GM19324 (cell line): ENCODE results near the gene KIF5A.
"Not testable (repeated sequence)": the region's sequence is repeated elsewhere in the genome, so short reads cannot be mapped to it uniquely, and the experiment has no call there.

Experiments used
- ATAC-seq: cut with Tn5 transposase; IDR thresholded peaks from one replicate; pipeline ENCODE4 v1.9.1; 2021; ENCODE audit warnings: mild to moderate bottlenecking, moderate library complexity; ENCODE audit not compliant: unreplicated experiment, low FRiP score

The KIF5A gene

DNA sequence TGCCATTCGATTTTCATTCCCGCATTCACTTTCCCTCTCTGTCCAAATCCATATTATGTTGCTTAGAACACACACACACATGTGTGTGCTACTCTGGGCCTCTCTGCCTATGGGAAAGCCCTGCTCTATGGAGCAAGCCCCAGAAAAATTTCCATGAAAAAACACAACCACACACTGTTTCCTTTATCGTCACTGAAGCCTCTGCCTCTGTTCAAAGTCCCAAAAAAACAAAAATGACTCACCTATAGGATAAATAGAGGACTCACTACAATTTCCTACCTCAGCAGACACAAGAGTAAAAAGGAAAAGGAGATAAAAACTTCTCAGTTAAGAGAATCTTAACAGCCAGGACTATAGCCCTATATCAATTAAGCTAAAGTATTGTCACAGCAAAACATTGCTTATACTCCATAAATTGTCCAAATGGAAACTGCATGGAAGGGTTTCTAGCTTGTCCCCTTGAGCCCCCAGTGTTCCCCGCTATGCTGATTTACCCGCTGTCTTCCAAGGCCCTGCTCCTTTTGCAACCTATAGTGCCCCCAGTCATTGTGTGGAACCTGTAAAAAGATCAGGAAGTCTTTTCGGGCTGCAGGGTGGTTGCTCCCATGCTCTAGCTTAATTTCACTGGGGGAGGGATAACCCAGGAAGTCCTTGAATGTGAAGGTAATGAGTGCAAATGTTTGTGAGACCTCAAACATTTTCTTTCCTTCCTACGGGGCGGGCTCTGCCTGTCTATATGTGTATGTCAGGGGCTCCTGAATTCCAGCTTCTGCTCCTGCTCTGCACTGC is 30.0 kb downstream of the KIF5A start:
- ATAC-seq = no peak

DNA sequence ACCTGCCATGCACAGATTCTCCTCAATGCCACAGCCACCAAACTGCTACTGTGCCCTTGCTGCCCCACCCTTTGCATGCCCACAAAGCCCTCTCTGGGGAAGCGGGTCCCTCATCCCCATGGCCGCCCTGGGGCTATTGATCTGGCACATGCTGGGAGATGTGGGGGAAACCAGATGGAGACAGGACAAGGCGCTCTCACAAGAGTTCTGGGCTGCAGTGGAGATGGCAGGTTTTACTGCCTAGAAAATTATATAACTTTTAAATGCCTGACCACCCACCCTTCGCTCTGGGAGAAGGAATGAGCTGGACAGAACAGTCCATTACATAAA is 30.6 kb downstream of the KIF5A start:
- ATAC-seq = no peak

DNA sequence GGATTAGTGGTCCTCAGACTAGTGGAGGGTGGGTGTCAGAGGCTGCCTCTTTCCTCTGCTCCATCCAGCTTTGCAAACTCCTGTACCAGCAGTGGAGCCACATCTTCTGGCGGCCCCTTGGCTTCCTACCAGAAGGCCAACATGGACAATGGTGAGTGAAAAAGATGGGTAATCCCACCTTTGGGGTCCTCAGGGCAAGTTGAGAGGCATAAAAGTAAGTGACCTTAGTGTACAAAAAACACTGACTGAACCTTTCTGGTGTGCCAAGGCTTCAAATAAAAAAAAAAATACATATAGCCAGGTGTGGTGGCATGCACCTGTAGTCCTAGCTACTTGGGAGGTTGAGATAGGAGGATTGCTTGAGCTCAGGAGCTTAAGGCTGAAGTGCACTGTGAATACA is 32.0 kb downstream of the KIF5A start:
- ATAC-seq = no peak

DNA sequence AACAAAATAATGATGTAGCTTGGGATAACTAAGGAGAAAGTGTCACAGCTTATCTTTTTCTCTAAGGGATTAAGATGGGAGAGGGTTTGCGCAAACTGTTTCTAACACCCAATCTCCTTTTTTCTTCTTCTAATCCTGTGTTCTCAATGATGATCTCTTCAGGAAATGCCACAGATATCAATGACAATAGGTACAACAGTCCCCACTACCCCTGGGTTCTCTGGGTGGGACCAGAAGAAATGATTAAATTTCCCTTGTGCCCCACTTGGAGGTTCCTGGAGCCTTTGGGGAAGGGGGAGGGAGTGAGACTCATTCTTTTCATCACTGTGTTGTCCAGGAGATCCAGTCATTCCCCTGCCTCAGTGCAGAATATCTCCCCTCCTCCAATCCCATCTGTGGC is 32.6 kb downstream of the KIF5A start:
- ATAC-seq = no peak

GRCh38 chr12:57583008-57583831 is 33.4 kb downstream of the KIF5A start:
- peak; percentile 80 for ATAC-seq

GRCh38 chr12:57584050-57584449 is 34.2 kb downstream of the KIF5A start:
- no peak for ATAC-seq

DNA sequence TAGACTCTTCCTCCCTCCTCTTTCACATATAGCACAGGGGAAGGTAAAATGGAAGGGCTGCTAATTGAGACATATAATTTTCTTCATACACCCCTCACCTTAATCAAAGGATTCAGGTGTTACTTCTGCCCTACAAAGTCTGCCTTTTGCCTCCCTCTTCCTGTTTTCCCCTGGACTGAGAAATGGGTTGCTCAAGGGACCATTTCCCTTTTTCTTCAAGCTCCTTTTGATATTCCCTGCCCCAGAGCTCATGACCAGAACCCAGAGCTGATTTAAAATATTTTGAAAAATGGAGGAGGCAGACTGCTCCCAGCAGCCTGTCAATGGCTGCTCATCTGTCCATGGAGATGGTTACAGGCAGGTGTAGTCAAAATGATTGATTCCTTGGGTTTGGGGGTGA is 34.8 kb downstream of the KIF5A start:
- ATAC-seq = no peak

DNA sequence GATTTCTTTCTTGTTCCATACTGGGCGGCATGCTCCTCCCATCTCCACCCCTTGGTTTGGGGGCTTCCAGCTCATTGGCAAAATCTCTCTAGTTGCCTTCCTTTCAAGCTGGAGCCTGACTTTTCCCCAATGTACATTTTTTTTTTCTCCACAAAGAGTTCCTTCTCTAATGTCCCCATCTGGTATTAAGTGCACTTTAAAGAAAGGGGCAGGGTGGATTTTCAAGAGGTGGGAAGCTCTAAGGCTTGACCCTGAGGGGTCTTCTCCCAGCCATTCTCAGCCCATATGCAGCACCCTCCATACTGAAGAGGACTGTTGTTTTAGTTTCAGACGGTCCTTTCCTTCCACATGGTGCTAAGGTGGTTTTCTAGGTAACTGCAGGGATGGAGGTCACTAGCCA is 35.3 kb downstream of the KIF5A start:
- ATAC-seq = no peak

DNA sequence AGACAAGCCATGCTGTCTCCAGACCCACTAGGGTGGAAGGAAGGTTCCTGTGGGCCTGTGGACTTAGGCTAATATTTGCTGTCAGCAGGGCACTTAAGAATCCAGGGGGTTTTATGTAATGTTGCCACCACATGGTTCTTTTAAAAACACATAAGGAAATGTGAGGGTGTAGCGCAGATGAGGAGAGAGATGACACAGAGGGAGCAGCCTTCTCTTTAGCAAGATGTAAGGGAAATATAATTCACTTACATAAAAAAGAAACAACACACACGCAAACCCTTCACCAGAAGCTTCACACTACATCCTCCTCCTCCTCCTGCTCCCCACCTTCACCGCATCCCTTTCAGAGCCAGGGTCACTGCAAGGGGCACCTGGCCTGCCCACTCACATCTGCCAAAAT is 36.3 kb downstream of the KIF5A start:
- ATAC-seq = no peak

GRCh38 chr12:57586832-57587429 is 37.1 kb downstream of the KIF5A start:
- no peak for ATAC-seq

DNA sequence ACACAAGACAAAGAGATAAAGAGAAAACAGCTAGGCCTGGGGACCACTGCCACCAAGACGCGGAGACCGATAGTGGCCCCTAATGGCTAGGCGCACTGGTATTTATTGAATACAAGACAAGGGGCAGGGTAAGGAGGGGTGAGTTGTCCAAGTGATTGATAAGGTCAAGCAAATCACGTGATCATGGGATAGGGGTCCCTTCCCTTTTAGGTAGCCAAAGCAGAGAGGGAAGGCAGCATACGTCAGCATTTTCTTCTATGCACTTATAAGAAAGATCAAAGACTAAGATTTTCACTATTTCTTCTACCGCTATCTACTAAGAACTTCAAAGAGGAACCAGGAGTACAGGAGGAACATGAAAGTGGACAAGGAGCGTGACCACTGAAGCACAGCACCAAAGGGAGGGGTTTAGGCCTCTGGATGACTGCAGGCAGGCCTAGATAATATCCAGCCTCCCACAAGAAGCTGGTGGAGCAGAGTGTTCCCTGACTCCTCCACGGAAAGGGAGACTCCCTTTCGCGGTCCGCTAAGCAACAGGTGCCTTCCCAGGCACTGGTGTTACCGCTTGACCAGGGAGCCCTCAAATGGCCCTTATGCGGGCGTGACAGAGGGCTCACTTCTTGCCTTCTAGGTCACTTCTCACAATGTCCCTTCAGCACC is 39.2 kb downstream of the KIF5A start:
- not testable (repeated sequence) for ATAC-seq

DNA sequence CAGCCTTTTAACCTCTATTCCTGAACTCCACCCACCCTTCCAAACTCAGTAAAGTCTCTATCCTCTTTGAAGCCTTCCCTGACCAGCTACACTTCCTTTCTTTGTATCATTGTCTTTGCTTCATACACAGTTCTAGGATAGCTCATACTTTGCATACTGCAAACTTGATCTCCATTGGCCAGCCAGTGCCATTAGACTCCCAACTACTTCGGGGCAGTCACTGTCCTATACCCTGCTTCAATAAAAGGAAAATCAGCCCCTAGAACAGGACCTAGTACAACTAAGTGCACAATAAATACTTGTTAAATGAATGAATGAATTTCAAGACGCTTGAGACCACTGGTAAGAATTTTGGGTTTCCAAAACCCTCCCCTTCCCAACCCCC is 40.6 kb downstream of the KIF5A start:
- ATAC-seq = no peak

- peak; percentile 94 for ATAC-seq
These were observed 41.3 kb downstream of the KIF5A start, which contains the start of gene PIP4K2C for GRCh38 chr12:57590864-57591781. PIP4K2C (plus strand) TSS chr12:57591192; CDS start chr12:57591290, 98 bp downstream.

DNA sequence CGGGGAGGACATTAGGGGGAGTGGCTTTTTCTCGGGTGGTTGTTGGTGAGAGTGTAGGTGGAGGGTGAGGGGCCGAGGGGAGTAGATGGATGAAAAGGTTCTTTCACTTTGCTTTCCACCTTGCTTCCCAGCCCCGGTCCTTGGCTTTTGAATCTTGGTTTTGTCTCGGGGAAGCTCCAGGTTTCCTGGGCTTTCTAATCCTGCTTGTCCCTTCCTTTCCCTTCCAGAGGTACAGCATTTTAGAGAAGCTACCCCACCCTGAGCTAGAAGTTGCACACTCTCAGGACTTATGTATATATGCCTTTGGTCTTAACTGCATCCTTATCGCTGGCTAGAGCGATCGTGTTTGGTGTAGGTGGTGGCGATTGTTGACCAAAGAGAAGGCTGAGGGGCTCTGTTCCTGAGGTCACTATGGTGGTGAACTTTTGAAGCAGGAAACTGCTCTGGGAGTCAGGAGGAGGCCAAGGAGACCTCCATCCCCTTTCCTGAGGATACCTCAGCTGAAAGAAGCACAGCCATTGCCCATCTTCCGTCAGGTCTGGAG is 42.0 kb downstream of the KIF5A start:
- ATAC-seq = peak; percentile 11

- ATAC-seq = no peak
These were observed 42.8 kb downstream of the KIF5A start for GRCh38 chr12:57592551-57593165.

DNA sequence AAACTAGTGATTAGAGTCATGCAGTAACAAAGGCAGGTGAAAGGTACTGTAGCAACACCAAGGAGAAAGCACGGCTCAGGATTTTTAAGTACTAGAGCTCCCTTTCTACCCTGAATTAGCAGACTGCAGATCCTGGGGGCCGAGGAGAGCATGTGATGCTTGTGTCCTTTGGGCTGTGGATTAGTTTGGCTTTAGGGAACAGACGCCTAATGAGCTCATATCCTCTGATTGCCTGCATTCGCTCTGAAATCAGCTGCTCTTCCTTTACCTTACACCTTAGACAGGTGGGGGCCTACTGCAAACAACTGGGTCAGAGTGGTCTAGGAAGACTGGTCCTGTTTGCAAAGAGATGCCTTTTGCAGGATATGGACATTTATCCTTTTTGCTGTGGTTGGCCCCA is 43.3 kb downstream of the KIF5A start:
- no peak for ATAC-seq

GRCh38 chr12:57600395-57600794 is 50.6 kb downstream of the KIF5A start:
- ATAC-seq = no peak

DNA sequence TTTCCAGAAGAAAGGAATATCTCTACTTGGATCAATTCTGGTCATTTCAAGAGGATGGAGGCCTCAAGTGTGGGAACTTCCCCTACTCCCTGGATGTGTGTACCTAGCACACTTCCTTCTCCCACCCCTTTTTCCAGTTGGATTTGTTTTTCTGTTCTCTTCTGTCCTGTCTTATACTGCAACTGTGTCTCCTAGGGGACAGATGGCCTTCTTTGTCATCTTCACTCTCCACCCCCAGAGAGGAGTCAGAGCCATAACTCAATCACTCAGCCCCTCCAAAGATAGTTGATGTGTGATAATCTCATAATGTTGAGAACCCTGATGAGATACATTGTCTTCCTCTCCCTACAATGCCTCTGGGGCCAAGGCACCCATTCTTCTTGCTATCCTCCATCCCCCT is 52.7 kb downstream of the KIF5A start:
- no peak for ATAC-seq

- ATAC-seq = no peak
These were observed 53.5 kb downstream of the KIF5A start for GRCh38 chr12:57603324-57603723.
